GM21381 (cell line): ENCODE measurements around the gene NF1.
"Not testable (repeated sequence)": the region's sequence is repeated elsewhere in the genome, so short reads cannot be mapped to it uniquely, and the experiment has no call there.

Experiments
- ATAC-seq: cut with Tn5 transposase; IDR thresholded peaks from one replicate; pipeline ENCODE4 v1.9.1; 2021; ENCODE audit warnings: mild to moderate bottlenecking, moderate library complexity; ENCODE audit not compliant: unreplicated experiment

NF1 gene

DNA sequence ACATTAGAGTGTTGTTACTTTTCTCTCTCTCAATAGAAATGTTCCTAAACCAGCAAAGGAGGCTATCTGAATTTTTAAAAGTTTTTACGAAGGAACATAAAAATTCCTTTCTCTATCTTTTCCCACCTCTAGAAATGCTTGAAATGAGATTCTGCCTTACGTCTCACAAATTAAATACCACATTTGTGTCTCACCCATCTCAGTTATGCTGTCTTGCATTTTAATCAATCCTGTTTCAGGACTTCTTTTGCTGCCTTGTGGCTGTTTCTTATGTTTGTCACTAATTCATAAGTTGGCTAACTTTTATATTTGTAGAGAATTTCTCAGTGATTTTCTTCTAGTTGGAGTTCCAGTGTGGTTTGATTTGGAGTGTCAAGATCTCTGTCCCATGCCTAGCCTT lies 198.8 kb downstream of the NF1 start:
- ATAC-seq = no peak

- ATAC-seq = no peak
Observed at GRCh38 chr17:31294231-31294630, 199.5 kb downstream of the NF1 start.

DNA sequence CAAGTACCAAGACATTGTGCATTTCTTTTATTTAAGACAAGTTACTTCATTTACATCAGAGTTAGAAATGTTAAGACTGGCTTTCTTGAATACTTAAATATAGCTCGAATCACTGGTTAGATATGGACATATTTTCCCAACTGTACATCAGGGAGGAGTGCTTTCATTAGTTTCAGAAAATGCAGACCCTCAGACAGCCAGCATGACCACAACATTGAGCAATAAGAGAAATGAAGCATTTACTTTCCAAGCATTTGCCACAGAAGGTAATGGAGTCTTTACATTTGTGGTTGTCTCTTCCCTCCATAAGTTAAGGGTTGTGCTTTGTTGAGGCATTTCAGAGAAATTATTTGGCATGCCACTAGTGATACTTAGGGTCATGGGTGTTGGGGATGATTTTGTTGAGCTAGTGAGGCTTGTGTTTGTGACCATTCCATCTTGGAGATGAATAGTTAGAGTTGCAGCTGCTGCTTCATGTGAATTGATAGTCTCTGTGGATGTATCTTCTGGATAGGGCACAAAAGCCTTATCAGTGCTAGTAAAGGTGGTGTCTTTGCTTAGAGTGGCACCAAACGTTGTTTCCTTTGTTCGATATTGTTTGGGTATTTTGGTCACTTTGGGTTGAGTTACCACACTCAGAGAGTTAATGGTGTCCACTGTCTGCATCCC lies 200.2 kb downstream of the NF1 start:
- ATAC-seq = no peak

DNA sequence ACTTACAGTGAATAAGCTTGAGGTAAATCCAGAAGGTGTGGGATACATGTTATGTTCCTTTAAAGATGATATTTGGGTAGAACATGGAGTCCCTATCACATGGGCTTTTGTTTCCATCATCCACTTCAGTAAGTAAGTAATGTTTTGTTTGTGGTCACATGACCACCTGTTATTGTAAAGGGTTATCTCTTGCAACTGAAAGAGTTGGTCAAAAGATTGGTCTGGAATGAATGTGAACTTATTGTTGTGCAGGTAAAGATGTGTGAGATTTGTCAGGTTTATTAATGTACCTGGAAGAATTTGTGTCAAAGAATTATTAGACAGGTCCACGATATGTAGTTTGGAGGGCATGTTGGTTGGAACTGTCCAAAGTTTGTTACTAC lies 200.7 kb downstream of the NF1 start:
- ATAC-seq = no peak

GRCh38 chr17:31296142-31296541 lies 201.4 kb downstream of the NF1 start:
- no peak for ATAC-seq

DNA sequence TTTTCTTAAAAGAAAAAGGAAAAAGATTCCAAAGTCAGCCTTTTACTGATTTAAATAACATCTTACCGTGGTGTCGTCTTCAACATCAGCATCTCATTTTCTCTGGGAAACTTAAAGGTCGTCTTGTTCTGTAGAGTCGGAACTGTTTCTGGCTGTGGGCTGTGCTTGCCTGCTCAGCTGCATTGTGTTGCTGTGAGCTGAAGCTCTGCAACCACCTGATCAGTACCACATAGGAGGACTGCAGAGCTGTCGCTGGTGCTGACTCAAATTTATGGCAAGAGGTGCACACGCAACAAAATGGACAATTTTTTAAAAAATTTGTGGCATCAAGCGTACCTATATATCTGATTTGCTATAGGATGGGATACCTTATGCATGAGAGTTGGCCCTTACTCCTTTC lies 202.3 kb downstream of the NF1 start, which contains the start of gene OMG:
TSS of gene OMG (minus strand) at position 150 of the 400 bp plus-strand sequence. CDS start 908 bp downstream, outside the sequence.
- no peak for ATAC-seq

DNA sequence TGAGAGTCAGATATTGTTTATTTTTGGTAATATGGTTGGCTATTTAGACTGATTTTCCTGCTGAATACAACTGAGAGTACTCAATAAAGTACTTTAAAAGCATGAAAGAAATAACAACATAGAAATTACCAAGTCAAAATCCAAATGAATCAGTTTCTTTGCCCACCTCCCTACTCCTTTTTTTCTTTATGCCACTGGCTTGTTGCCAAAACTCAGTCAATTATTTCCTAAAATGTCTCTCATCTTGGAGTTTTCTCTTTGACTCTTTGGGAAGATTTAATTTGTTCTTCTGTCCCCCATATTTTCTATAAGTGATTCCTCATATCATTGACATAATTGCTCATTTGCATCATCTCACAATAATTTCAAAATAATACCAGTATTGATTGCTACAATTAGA lies 204.8 kb downstream of the NF1 start:
- ATAC-seq = no peak

DNA sequence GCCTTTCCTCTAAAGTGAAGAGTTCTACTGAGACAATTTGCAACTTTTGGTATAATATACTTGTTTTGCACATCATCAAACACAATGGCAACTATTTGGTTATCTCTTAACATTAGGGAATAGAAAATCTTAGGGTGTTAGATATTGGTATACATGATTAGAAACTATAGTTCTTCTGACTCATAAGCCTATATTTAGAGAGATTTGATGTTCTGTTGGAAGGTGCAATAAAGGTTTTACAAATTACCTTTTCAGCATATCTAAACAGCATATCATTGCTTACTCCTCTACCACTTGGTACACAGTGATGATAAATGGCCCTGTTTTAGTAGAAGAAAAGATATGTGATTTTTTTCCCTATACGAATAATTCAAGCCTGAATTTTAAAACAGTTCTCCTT lies 212.9 kb downstream of the NF1 start:
- ATAC-seq = no peak

- no peak for ATAC-seq
Observed at GRCh38 chr17:31308372-31309334, 213.9 kb downstream of the NF1 start.

DNA sequence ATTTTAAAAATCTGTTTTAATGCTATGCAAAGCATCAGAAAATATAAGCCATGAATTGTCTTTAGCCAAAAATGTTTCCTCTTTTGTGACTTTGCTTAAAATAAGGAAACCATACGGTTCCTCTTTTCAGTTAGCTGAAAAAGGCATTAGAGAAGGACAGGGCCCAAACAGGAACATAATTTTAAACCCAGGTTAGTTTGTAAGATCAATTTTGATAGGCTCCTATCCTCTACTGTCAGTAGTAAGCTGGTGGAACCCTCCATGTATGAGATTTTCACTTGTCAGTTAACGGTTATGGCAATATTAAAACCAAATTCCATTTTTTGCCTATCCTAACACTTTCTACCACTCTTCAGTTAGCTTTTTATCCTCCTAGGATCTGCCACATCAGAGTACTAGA lies 214.8 kb downstream of the NF1 start:
- no peak for ATAC-seq

- ATAC-seq = no peak
Observed at GRCh38 chr17:31310260-31310659, 215.5 kb downstream of the NF1 start.

GRCh38 chr17:31310886-31311285 lies 216.1 kb downstream of the NF1 start:
- no peak for ATAC-seq

- no peak for ATAC-seq
Observed at GRCh38 chr17:31311526-31311925, 216.7 kb downstream of the NF1 start.

DNA sequence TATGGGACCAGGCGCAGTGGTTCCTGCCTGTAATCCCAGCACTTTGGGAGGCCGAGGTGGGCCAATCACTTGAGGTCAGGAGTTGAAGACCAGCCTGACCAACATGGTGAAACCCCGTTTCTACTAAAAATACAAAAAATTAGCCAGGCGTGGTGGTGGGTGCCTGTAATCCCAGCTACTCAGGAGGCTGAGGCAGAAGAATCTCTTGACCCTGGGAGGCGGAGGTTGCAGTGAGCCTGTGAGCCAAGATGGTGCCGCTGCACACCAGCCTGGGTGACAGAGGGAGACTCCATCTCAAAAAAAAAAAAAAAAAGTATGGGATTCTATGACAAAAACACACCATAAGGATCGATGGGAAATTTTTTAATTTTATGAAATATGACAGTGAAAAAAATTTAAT lies 217.4 kb downstream of the NF1 start:
- ATAC-seq = not testable (repeated sequence)

DNA sequence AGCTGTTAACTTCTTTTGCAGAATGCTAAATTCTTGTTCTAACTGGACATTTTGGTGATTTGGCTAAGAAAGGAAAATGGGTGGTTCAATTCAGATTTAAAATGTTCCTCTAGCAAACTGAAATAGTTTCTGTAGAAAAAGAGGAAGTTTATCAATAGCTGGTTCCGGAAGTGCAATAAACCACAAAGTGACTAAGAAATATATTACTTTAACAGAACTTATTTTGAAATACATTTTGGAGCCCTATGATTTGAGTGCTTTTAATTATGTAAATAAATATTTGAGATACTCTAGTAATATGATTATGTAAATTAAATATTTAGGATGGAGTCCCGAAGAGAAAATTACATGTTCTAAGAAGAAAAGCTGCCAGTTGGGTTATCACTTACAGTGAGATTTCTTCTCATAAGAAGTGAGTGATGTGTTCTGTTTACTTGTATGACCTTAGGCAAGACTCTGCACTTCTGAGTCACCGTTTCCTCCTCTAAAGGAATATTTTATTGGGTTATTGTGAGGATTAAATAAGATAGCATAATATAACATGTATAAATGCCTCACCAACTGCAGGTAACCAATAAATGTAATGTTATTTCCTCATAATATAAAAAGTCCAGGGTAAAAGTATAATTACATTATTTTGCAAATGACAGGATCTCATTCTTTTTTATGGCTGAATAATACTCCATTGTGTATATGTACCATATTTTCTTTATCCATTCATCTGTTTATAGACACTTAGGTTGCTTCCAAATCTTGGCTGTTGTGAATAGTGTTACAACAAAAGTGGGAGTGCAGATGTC lies 219.4 kb downstream of the NF1 start, which contains the start of gene EVI2B:
TSS of gene EVI2B (minus strand) at position 73 of the 800 bp plus-strand sequence. CDS start 8,445 bp downstream, outside the sequence.
- ATAC-seq = no peak

GRCh38 chr17:31314782-31315100 lies 220.0 kb downstream of the NF1 start:
- no peak for ATAC-seq

- no peak for ATAC-seq
Observed at GRCh38 chr17:31318298-31318801, 223.6 kb downstream of the NF1 start.

DNA sequence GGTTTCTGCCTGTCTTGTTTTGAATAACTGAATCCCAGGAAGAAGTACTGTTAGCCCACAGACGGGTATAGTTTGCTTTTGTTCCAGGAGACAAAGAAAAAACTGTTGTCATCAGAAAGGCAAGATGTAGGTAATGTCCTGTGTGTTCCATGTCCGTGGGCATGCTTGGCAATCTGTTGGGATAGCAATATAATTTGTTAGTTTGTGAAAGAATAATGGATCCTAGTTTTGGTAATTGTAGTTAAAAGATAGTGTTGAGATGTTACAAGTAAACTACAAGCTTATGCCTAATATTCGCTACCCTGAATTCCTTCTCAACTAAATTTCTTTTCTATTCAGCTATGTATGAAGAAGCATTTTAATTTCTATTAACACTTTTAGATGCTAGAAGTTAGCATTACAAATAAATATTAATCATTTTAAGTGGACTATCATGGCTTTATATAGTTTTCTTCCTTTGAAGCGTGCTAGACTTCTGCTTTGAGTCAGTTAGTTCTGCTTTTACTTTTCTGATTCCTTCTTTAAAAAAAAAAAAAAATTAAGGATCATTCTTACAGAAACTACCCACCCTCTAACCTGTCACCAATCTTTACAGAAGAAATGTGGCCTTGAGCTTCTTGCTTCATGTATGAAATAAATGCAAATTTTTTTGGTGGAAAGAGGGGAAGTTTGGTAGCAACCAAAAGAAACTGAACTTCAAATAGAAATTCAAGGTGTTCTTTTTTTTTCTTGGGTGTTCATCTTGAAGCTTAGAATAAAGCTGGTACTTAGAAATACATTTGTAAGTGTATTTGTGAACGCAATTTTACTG lies 224.3 kb downstream of the NF1 start:
- ATAC-seq = no peak

DNA sequence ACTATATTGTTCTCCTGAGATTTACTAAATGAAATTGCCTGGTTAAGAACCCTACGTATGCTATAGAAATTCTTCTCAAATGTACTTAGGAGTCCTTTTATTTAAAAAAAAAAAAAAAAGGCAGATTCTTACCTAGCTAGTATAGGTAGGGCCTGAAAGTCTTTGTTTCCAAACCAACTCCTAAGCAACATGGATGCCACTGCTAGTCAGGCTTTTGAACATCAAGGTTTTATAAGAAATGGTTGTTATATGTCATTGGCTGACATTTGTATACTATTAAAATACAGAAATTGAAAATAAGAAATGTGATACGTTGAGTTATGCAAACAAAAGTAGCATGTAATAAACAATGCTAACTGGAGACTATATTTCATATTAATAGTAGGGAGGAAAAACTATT lies 225.5 kb downstream of the NF1 start:
- no peak for ATAC-seq

GRCh38 chr17:31320791-31321190 lies 226.0 kb downstream of the NF1 start:
- ATAC-seq = no peak
